HepG2 (cell line): ENCODE measurements around the gene TPRKB. TPM values are rescaled to one million over a fixed set of nuclear protein-coding genes. Genes with fewer than 3 reads are reported as not detected.
A peak's percentile ranks its signal among the peaks of the same experiment; 100 is the strongest.

Experiments
- CC2D1A ChIP-seq: sonication (generic); formaldehyde crosslinking; IDR thresholded peaks from 2 replicates; pipeline ENCODE4 v1.8.1; 2023; ENCODE audit warnings: mild to moderate bottlenecking, missing genetic modification reagents
- EEA1 ChIP-seq: sonication (generic); formaldehyde crosslinking; IDR thresholded peaks from 2 replicates; pipeline ENCODE4 v1.5.1; 2020; ENCODE audit warnings: mild to moderate bottlenecking, missing genetic modification reagents, borderline replicate concordance
- KDM4B ChIP-seq: sonication (generic); formaldehyde crosslinking; IDR thresholded peaks from 2 replicates; pipeline ENCODE4 v1.4.0; 2020; ENCODE audit warnings: missing genetic modification reagents
- SNRNP70 ChIP-seq: fragments of 200-400 bp; formaldehyde crosslinking; IDR thresholded peaks from 2 replicates; pipeline ENCODE4 v1.6.1; 2017; ENCODE audit warnings: mild to moderate bottlenecking, low read depth, low read length, moderate library complexity
- ZBTB21 ChIP-seq: sonication (generic); formaldehyde crosslinking; IDR thresholded peaks from 2 replicates; pipeline ENCODE4 v1.4.0; 2020; ENCODE audit warnings: missing genetic modification reagents
- ZNF17 ChIP-seq: sonication (generic); formaldehyde crosslinking; IDR thresholded peaks from 2 replicates; pipeline ENCODE4 v1.5.0; 2020; ENCODE audit warnings: mild to moderate bottlenecking, missing genetic modification reagents
- ZNF484 ChIP-seq: sonication (generic); formaldehyde crosslinking; IDR thresholded peaks from 2 replicates; pipeline ENCODE4 v1.5.1; 2020; ENCODE audit warnings: mild to moderate bottlenecking, low read depth, missing genetic modification reagents, borderline replicate concordance
- ZSCAN21 ChIP-seq: sonication (generic); formaldehyde crosslinking; IDR thresholded peaks from 2 replicates; pipeline ENCODE4 v1.8.0; 2022; ENCODE audit warnings: mild to moderate bottlenecking, missing genetic modification reagents, moderate library complexity, borderline replicate concordance
- polyA plus RNA-seq, 8 experiments: library from polyadenylated mRNA; depleted of rRNA in 3 of 8; stranded (reverse) in 7 of 8; unstranded in 1 of 8; fragments of >200 nt; fragmentation: Illumina TruSeq in 4 of 8; extraction: Trizol in 4 of 8; gene quantifications; 2 replicates each; pipeline versions ENCODE4 v1.2.1 to v1.2.3, GENCODE V29; 2011 to 2016; ENCODE audit warnings: low read depth in 4 of 8, missing spikeins in 1 of 8, mixed read lengths in 1 of 8; ENCODE audit not compliant: insufficient read depth in 1 of 8
- total RNA-seq, 5 experiments: library from RNA; depleted of rRNA; stranded (reverse); fragments of >200 nt; fragmentation: Illumina TruSeq; extraction: Trizol; gene quantifications; 2 replicates each; pipeline ENCODE4 v1.2.3, GENCODE V29; 2016; ENCODE audit warnings: low read depth in 1 of 5
- TF ChIP-seq, protein P1 (sequence below): sonication (generic); IDR thresholded peaks from 2 replicates; pipeline ENCODE4 v1.6.1; 2016; ENCODE audit warnings: low read depth, borderline replicate concordance
- TF ChIP-seq, protein P2 (sequence below): sonication (generic); formaldehyde crosslinking; IDR thresholded peaks from 2 replicates; pipeline ENCODE4 v1.8.0; 2022; ENCODE audit warnings: mild to moderate bottlenecking, missing genetic modification reagents, moderate library complexity
- TF ChIP-seq, protein P3 (sequence below): sonication (generic); formaldehyde crosslinking; IDR thresholded peaks from 2 replicates; pipeline ENCODE4 v1.4.0; 2020; ENCODE audit warnings: missing genetic modification reagents, borderline replicate concordance
- TF ChIP-seq, protein P4 (sequence below): sonication (generic); formaldehyde crosslinking; IDR thresholded peaks from 2 replicates; pipeline ENCODE4 v1.4.0; 2020; ENCODE audit warnings: missing genetic modification reagents
- TF ChIP-seq, protein P5 (sequence below): sonication (generic); formaldehyde crosslinking; IDR thresholded peaks from 2 replicates; pipeline ENCODE4 v1.4.0; 2020; ENCODE audit warnings: missing genetic modification reagents

Gene TPRKB
- total and polyA plus RNA-seq, 2 of the 13 experiments (the other 11 are each of a cell fraction or from before 2014, with no cell fraction given) = 32.0 to 58.0 TPM

DNA sequence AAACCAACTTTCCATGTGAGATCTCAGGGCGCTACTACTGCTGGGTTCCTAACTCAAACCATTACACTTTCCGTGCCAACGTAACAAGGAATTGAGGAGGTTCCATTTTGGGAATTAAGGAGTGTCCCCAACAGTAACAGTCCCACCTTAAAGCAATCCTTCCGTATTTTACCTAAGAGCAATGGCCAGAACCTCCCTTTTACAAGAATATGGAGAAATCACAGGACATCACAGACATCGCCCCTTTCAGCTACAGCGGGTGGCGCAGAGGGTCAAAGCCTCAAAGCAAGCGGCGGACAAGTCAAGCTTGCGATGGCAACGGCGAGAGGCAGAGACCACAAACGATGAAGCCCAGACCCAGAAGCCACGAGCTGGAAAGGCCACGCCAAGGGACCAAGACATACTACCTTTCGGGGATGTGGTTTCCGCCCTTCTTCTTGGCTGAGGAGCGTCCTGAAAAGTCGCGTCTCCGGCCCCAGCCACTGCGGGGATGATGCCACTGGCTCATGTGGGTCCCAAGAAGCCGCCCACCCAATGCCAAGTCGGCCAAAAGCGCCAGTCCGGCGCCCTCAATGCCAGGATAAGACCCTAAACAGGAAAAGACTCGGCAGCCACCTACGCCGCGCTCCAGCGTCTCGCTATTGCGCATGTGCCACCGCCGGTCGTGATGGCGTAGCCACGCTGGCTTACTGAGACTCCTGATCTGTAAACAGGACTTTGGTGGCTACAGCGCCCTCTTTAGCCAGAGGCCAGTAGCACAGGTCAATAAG lies 42.5 kb upstream of the TPRKB start, which contains the start of gene DUSP11 (continued):
- peak; percentile 21; the same call in 1 of the 2 replicates for TF ChIP-seq ZSCAN21
- TF ChIP-seq, protein P1, sequence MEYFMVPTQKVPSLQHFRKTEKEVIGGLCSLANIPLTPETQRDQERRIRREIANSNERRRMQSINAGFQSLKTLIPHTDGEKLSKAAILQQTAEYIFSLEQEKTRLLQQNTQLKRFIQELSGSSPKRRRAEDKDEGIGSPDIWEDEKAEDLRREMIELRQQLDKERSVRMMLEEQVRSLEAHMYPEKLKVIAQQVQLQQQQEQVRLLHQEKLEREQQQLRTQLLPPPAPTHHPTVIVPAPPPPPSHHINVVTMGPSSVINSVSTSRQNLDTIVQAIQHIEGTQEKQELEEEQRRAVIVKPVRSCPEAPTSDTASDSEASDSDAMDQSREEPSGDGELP = peak; percentile 20; the same call in 1 of the 2 replicates
- TF ChIP-seq, protein P2, sequence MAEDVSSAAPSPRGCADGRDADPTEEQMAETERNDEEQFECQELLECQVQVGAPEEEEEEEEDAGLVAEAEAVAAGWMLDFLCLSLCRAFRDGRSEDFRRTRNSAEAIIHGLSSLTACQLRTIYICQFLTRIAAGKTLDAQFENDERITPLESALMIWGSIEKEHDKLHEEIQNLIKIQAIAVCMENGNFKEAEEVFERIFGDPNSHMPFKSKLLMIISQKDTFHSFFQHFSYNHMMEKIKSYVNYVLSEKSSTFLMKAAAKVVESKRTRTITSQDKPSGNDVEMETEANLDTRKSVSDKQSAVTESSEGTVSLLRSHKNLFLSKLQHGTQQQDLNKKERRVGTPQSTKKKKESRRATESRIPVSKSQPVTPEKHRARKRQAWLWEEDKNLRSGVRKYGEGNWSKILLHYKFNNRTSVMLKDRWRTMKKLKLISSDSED (CRISPR knock-in tag) = no peak
- TF ChIP-seq ZNF484 (CRISPR knock-in tag) = no peak
- TF ChIP-seq CC2D1A (CRISPR knock-in tag) = no peak
- TF ChIP-seq SNRNP70 = no peak
- 0 out of 2 replicates have a peak, but pooled peaks have one; percentile 55 for TF ChIP-seq ZBTB21 (CRISPR knock-in tag)
- TF ChIP-seq, protein P3, sequence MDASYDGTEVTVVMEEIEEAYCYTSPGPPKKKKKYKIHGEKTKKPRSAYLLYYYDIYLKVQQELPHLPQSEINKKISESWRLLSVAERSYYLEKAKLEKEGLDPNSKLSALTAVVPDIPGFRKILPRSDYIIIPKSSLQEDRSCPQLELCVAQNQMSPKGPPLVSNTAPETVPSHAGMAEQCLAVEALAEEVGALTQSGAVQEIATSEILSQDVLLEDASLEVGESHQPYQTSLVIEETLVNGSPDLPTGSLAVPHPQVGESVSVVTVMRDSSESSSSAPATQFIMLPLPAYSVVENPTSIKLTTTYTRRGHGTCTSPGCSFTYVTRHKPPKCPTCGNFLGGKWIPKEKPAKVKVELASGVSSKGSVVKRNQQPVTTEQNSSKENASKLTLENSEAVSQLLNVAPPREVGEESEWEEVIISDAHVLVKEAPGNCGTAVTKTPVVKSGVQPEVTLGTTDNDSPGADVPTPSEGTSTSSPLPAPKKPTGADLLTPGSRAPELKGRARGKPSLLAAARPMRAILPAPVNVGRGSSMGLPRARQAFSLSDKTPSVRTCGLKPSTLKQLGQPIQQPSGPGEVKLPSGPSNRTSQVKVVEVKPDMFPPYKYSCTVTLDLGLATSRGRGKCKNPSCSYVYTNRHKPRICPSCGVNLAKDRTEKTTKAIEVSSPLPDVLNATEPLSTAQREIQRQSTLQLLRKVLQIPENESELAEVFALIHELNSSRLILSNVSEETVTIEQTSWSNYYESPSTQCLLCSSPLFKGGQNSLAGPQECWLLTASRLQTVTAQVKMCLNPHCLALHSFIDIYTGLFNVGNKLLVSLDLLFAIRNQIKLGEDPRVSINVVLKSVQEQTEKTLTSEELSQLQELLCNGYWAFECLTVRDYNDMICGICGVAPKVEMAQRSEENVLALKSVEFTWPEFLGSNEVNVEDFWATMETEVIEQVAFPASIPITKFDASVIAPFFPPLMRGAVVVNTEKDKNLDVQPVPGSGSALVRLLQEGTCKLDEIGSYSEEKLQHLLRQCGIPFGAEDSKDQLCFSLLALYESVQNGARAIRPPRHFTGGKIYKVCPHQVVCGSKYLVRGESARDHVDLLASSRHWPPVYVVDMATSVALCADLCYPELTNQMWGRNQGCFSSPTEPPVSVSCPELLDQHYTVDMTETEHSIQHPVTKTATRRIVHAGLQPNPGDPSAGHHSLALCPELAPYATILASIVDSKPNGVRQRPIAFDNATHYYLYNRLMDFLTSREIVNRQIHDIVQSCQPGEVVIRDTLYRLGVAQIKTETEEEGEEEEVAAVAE = peak; percentile 47; the same call in 1 of the 2 replicates
- TF ChIP-seq, protein P4, sequence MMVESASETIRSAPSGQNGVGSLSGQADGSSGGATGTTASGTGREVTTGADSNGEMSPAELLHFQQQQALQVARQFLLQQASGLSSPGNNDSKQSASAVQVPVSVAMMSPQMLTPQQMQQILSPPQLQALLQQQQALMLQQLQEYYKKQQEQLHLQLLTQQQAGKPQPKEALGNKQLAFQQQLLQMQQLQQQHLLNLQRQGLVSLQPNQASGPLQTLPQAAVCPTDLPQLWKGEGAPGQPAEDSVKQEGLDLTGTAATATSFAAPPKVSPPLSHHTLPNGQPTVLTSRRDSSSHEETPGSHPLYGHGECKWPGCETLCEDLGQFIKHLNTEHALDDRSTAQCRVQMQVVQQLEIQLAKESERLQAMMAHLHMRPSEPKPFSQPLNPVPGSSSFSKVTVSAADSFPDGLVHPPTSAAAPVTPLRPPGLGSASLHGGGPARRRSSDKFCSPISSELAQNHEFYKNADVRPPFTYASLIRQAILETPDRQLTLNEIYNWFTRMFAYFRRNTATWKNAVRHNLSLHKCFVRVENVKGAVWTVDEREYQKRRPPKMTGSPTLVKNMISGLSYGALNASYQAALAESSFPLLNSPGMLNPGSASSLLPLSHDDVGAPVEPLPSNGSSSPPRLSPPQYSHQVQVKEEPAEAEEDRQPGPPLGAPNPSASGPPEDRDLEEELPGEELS (CRISPR knock-in tag) = peak; percentile 88
- TF ChIP-seq EEA1 (CRISPR knock-in tag) = peak; percentile 77; the same call in 1 of the 2 replicates
- TF ChIP-seq KDM4B = peak; percentile 58; the same call in 1 of the 2 replicates
- TF ChIP-seq, protein P5, sequence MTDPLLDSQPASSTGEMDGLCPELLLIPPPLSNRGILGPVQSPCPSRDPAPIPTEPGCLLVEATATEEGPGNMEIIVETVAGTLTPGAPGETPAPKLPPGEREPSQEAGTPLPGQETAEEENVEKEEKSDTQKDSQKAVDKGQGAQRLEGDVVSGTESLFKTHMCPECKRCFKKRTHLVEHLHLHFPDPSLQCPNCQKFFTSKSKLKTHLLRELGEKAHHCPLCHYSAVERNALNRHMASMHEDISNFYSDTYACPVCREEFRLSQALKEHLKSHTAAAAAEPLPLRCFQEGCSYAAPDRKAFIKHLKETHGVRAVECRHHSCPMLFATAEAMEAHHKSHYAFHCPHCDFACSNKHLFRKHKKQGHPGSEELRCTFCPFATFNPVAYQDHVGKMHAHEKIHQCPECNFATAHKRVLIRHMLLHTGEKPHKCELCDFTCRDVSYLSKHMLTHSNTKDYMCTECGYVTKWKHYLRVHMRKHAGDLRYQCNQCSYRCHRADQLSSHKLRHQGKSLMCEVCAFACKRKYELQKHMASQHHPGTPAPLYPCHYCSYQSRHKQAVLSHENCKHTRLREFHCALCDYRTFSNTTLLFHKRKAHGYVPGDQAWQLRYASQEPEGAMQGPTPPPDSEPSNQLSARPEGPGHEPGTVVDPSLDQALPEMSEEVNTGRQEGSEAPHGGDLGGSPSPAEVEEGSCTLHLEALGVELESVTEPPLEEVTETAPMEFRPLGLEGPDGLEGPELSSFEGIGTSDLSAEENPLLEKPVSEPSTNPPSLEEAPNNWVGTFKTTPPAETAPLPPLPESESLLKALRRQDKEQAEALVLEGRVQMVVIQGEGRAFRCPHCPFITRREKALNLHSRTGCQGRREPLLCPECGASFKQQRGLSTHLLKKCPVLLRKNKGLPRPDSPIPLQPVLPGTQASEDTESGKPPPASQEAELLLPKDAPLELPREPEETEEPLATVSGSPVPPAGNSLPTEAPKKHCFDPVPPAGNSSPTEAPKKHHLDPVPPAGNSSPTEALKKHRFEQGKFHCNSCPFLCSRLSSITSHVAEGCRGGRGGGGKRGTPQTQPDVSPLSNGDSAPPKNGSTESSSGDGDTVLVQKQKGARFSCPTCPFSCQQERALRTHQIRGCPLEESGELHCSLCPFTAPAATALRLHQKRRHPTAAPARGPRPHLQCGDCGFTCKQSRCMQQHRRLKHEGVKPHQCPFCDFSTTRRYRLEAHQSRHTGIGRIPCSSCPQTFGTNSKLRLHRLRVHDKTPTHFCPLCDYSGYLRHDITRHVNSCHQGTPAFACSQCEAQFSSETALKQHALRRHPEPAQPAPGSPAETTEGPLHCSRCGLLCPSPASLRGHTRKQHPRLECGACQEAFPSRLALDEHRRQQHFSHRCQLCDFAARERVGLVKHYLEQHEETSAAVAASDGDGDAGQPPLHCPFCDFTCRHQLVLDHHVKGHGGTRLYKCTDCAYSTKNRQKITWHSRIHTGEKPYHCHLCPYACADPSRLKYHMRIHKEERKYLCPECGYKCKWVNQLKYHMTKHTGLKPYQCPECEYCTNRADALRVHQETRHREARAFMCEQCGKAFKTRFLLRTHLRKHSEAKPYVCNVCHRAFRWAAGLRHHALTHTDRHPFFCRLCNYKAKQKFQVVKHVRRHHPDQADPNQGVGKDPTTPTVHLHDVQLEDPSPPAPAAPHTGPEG = no peak
- 0 out of 2 replicates have a peak, but pooled peaks have one; percentile 61 for TF ChIP-seq ZNF17 (CRISPR knock-in tag)
